ENCODE measurements around the gene PAM.

PAM gene

GRCh38 chr5:102918986-102919610 lies 164.0 kb downstream of the PAM start:
- H3K27ac ChIP-seq, result no peak overlapping the region
- no peak for TF ChIP-seq ZFX (IDR thresholded peaks at IDR 0.05; ENCODE audit: borderline replicate concordance)
- TF ChIP-seq CTCF (IDR thresholded peaks at IDR 0.05), result no peak

- no peak overlapping the region for H3K27ac ChIP-seq
- TF ChIP-seq ZFX (IDR thresholded peaks at IDR 0.05; ENCODE audit: borderline replicate concordance) (no peak), CTCF (IDR thresholded peaks at IDR 0.05) (no peak)
Measured at GRCh38 chr5:102920762-102921161, 165.7 kb downstream of the PAM start.

DNA sequence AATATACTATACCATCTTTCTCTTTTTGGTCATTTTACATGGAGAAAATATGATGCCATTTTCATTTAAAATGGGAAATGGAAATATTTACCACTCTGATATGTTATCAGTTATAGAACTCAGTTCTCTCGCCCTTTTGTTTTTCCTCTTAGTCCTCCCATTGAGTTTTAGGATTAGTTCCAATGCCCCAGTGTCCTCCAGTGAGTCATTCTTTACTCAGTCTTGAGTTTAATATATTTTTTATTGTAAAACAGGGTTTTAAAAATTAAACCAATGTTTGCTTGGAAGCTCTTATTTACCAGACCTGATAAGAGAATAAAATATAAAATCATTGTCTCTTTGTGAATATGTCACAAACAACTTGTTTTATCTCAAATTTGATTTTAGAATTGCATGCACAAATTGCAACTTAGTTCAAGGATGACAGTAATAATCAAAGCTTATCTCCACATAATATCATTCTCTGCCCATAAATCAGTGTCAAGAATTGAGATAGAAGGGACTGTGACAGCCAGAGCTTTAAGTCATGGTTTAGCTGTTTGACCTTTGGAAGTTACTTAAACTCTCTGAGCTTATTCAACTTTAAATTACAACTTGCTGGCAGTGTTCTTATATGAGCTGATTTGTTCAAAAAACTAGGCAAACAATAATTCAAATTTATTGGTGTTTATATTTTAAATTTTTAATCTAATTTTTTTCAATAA lies 166.4 kb downstream of the PAM start:
- no peak for TF ChIP-seq ZFX (IDR thresholded peaks at IDR 0.05; ENCODE audit: borderline replicate concordance)
- no peak for TF ChIP-seq CTCF (IDR thresholded peaks at IDR 0.05)
- no peak overlapping the region for H3K27ac ChIP-seq

GRCh38 chr5:102922111-102922720 lies 167.1 kb downstream of the PAM start:
- no peak for TF ChIP-seq CTCF (IDR thresholded peaks at IDR 0.05)
- TF ChIP-seq ZFX (IDR thresholded peaks at IDR 0.05; ENCODE audit: borderline replicate concordance), result no peak
- no peak overlapping the region for H3K27ac ChIP-seq

- H3K27ac ChIP-seq, result no peak overlapping the region
- TF ChIP-seq ZFX (IDR thresholded peaks at IDR 0.05; ENCODE audit: borderline replicate concordance), result no peak
- no peak for TF ChIP-seq CTCF (IDR thresholded peaks at IDR 0.05)
Measured at GRCh38 chr5:102922799-102923477, 167.8 kb downstream of the PAM start.

DNA sequence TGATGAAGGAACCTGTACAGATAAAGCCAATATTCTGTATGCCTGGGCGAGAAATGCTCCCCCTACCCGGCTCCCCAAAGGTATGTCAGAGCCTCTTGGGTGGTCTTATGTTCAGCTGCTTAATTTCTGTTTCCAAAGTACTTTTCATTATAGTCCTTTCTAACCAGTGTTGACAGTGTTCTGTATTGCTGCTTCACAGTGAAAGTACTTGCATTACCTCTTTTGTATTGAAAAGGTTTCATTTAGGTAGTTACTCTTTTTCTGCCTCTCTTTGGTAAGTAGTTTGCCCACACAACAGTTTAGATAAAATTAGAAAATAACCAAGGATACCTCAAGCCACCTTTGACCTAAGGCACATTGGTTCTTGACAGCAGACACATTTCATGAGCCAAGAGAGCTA lies 169.9 kb downstream of the PAM start:
- no peak for TF ChIP-seq CTCF (IDR thresholded peaks at IDR 0.05)
- H3K27ac ChIP-seq, result no peak overlapping the region

All from 22Rv1 (cell line).